ENCODE data around the gene GAMT.
A peak's percentile ranks its signal among the peaks of the same experiment; 100 is the strongest.

Gene GAMT

GRCh38 chr19:1357531-1358109 lies 43.7 kb downstream of the GAMT start:
- Histone ChIP-seq H3K4me1 (ENCODE audit: control insufficient read depth in 5 of 5, insufficient read depth in 5 of 5, low read length in 5 of 5) (peaks cover 11 to 55% (median 50%) of the 10 kb centered on the region in 5 donors), H3K9ac (ENCODE audit: low read length in 5 of 5) (no peak overlapping the region), H3K27ac (ENCODE audit: low read depth, low read length) (no peak overlapping the region), H3K9me3 (ENCODE audit: control insufficient read depth in 5 of 5, low read length in 5 of 5) (no peaks in the 10 kb centered on the region), H3K36me3 (ENCODE audit: control insufficient read depth in 5 of 5, insufficient read depth in 5 of 5, low read length in 5 of 5) (peaks cover 2 to 43% (median 36%) of the 10 kb centered on the region in 5 donors), H3K27me3 (ENCODE audit: control insufficient read depth in 5 of 5, insufficient read depth in 4 of 5, low read length in 5 of 5) (no peaks in the 10 kb centered on the region), H3K4me3 (ENCODE audit: low read depth in 1 of 5, low read length in 5 of 5) (no peak overlapping the region)

DNA sequence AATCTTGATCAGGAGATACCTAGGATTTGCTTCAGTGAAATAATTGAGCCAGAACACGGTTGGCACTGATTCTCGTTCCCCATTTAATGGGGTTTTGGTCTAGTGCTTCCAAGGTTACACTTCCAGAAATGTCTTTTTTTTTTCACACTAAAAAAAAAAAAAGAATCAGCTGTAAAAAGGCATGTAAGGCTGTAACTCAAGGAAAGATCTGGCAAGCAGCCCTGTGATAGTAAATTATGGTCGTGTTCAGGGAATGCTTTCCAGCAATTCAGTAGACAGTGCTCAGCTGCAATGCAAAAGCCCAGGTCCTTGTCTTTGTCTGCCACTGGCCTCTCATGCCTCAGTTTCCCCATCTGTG lies 44.9 kb downstream of the GAMT start:
- no peaks in the 10 kb centered on the region for H3K9me3 ChIP-seq (ENCODE audit: control insufficient read depth in 5 of 5, low read length in 5 of 5)
- H3K9ac ChIP-seq (ENCODE audit: low read length in 5 of 5), result peak overlapping the region in 1 of 5 donors; percentile 77

DNA sequence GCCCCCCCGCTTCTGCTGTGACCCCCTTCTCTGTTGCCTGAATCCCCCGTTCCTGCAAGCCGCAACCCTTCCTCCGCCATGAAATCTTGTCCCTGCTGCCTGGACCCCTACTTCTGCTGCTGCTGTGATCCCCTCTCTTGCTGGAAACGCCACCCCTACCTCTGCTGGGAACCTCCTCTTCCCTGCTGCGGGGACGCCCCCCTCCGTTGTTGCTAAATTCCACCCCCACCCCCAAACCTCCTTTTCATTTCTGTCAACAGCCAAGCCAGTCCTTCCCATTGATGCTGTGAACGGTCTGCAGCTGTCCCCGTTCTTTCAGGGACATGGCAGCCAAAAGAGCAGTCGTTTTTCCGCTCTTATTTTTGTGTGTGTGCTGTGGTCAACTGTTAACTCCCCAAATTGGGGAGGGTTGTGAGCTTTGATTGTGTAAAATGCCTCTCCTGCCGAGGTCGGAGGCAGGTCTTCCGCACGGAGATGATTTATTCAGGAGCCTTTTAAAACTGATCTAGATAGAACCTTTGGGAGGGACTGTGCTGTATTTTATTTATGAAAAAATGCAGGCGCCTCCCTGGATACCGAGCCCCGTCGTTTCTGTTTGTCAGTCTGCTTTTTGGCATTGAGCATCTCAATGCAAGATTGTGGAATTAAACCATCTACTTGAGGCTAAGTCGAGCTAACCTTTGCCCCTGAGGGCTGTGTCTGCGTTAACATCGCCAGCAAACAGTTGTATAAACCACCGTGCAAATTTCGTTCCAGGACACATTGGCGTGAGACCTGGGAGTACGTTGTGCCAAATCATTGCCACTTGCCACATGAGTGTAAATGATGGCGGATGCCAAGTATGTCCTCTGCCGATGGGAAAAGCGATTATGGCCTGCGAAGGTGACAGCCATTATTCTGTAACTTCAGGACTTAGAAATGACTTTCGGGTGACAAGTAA lies 45.5 kb downstream of the GAMT start:
- H3K27me3 ChIP-seq (ENCODE audit: control insufficient read depth in 5 of 5, insufficient read depth in 4 of 5, low read length in 5 of 5), result no peaks in the 10 kb centered on the region
- H3K4me1 ChIP-seq (ENCODE audit: control insufficient read depth in 5 of 5, insufficient read depth in 5 of 5, low read length in 5 of 5), result peaks cover 8 to 42% (median 36%) of the 10 kb centered on the region in 5 donors
- H3K9me3 ChIP-seq (ENCODE audit: control insufficient read depth in 5 of 5, low read length in 5 of 5), result no peaks in the 10 kb centered on the region
- peak overlapping the region; percentile 55 to 86 (median 77) for H3K9ac ChIP-seq (ENCODE audit: low read length in 5 of 5)
- H3K27ac ChIP-seq (ENCODE audit: low read depth, low read length), result peak overlapping the region; percentile 92
- peaks cover 2 to 34% (median 28%) of the 10 kb centered on the region in 5 donors for H3K36me3 ChIP-seq (ENCODE audit: control insufficient read depth in 5 of 5, insufficient read depth in 5 of 5, low read length in 5 of 5)
- peak overlapping the region; percentile 73 to 87 (median 82) for H3K4me3 ChIP-seq (ENCODE audit: low read depth in 1 of 5, low read length in 5 of 5)

More for the DNA sequence above, 44.9 kb downstream of the GAMT start:
- Histone ChIP-seq H3K36me3 (ENCODE audit: control insufficient read depth in 5 of 5, insufficient read depth in 5 of 5, low read length in 5 of 5) (peaks cover 2 to 34% (median 30%) of the 10 kb centered on the region in 5 donors), H3K27me3 (ENCODE audit: control insufficient read depth in 5 of 5, insufficient read depth in 4 of 5, low read length in 5 of 5) (no peaks in the 10 kb centered on the region), H3K4me3 (ENCODE audit: low read depth in 1 of 5, low read length in 5 of 5) (peak overlapping the region in 2 of 5 donors; percentile 73 to 82), H3K4me1 (ENCODE audit: control insufficient read depth in 5 of 5, insufficient read depth in 5 of 5, low read length in 5 of 5) (peaks cover 8 to 48% (median 42%) of the 10 kb centered on the region in 5 donors), H3K27ac (ENCODE audit: low read depth, low read length) (peak overlapping the region; percentile 92)

DNA sequence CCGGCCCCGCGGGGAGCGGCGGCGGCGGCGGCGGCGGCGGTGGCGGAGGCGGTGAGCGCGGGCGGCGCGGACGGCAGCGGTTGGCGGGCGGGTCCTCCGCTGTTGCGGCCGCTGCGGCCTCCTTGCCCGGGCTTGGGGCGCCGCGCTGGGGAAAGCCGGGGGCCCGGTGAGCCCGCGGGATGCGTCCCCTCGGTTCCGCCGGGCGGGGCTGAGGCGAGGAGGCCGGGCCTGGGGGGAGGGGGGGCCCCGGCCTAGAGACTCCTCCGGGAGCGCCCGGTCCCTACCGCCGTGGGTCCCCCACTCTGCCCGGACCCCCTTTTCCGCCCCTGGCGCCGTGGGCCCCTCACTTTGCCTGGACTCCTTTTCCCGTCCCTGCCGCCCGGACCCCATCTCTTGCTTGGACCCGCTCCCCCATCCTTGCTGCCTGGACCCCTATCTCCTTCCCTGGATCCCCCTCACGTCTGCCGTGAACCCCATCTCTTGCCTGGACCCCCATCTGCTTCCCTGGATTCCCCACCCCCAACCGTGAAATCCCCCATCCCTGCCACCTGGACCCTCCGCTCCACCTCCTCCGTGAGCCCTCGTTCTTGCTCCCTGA lies 46.3 kb downstream of the GAMT start:
- peaks cover 2 to 29% (median 21%) of the 10 kb centered on the region in 5 donors for H3K36me3 ChIP-seq (ENCODE audit: control insufficient read depth in 5 of 5, insufficient read depth in 5 of 5, low read length in 5 of 5)
- peaks cover 8 to 34% (median 28%) of the 10 kb centered on the region in 5 donors for H3K4me1 ChIP-seq (ENCODE audit: control insufficient read depth in 5 of 5, insufficient read depth in 5 of 5, low read length in 5 of 5)
- peak overlapping the region in 4 of 5 donors; percentile 55 to 86 (median 76) for H3K9ac ChIP-seq (ENCODE audit: low read length in 5 of 5)
- no peaks in the 10 kb centered on the region for H3K9me3 ChIP-seq (ENCODE audit: control insufficient read depth in 5 of 5, low read length in 5 of 5)
- peak overlapping the region; percentile 73 to 87 (median 82) for H3K4me3 ChIP-seq (ENCODE audit: low read depth in 1 of 5, low read length in 5 of 5)
- H3K27me3 ChIP-seq (ENCODE audit: control insufficient read depth in 5 of 5, insufficient read depth in 4 of 5, low read length in 5 of 5), result no peaks in the 10 kb centered on the region
- peak overlapping the region; percentile 92 for H3K27ac ChIP-seq (ENCODE audit: low read depth, low read length)

DNA sequence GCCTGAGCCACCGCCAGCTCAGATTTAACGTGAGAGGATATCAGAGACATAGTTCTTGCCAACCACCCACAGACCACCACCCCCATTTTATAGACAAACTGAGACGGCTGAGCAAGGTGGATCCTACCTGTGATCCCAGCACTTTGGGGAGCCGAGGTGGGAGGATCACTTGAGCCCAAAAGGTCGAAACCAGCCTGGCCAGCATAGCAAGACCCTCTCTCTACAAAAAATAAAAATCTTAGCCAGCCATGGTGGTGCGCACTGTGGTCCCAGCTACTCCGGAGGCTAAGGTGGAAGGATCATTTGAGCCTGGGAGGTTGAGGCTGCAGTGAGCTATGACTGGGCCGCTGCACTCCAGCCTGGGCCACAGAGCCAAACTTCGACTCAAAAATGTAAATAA lies 48.2 kb downstream of the GAMT start:
- peaks cover 2 to 13% (median 7%) of the 10 kb centered on the region in 5 donors for H3K36me3 ChIP-seq (ENCODE audit: control insufficient read depth in 5 of 5, insufficient read depth in 5 of 5, low read length in 5 of 5)
- peaks cover 8 to 26% (median 25%) of the 10 kb centered on the region in 5 donors for H3K4me1 ChIP-seq (ENCODE audit: control insufficient read depth in 5 of 5, insufficient read depth in 5 of 5, low read length in 5 of 5)
- H3K9ac ChIP-seq (ENCODE audit: low read length in 5 of 5), result no peak overlapping the region
- H3K27ac ChIP-seq (ENCODE audit: low read depth, low read length), result no peak overlapping the region
- no peaks in the 10 kb centered on the region for H3K9me3 ChIP-seq (ENCODE audit: control insufficient read depth in 5 of 5, low read length in 5 of 5)
- H3K4me3 ChIP-seq (ENCODE audit: low read depth in 1 of 5, low read length in 5 of 5), result no peak overlapping the region
- no peaks in the 10 kb centered on the region for H3K27me3 ChIP-seq (ENCODE audit: control insufficient read depth in 5 of 5, insufficient read depth in 4 of 5, low read length in 5 of 5)

GRCh38 chr19:1351381-1351851 lies 49.9 kb downstream of the GAMT start:
- Histone ChIP-seq H3K4me1 (ENCODE audit: control insufficient read depth in 5 of 5, insufficient read depth in 5 of 5, low read length in 5 of 5) (peaks cover 8 to 21% (median 20%) of the 10 kb centered on the region in 5 donors), H3K9me3 (ENCODE audit: control insufficient read depth in 5 of 5, low read length in 5 of 5) (no peaks in the 10 kb centered on the region), H3K36me3 (ENCODE audit: control insufficient read depth in 5 of 5, insufficient read depth in 5 of 5, low read length in 5 of 5) (no peaks in the 10 kb centered on the region)

DNA sequence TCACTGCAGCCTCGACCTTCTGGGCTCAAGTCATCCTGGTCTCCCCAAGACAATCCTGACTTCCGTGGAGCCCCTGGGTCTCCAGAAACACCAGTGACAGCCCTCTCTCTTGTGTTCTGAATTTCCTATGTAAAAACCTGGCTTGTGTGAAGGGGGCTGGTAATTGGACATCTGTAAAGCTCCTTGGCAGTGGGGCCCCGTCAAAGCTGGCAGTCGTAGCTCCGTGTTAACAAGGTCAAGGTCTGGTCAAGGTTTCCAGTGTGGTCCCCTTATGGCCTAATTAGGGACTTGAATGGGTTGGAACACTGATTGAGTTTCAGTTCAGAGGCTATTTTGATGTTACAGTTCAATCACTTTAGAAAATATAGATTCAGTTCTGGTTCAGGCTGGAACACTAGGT lies 50.5 kb downstream of the GAMT start:
- H3K9me3 ChIP-seq (ENCODE audit: control insufficient read depth in 5 of 5, low read length in 5 of 5), result no peaks in the 10 kb centered on the region
- H3K36me3 ChIP-seq (ENCODE audit: control insufficient read depth in 5 of 5, insufficient read depth in 5 of 5, low read length in 5 of 5), result no peaks in the 10 kb centered on the region
- H3K9ac ChIP-seq (ENCODE audit: low read length in 5 of 5), result no peak overlapping the region
- H3K4me3 ChIP-seq (ENCODE audit: low read depth in 1 of 5, low read length in 5 of 5), result no peak overlapping the region
- H3K27ac ChIP-seq (ENCODE audit: low read depth, low read length), result no peak overlapping the region
- H3K4me1 ChIP-seq (ENCODE audit: control insufficient read depth in 5 of 5, insufficient read depth in 5 of 5, low read length in 5 of 5), result peaks cover 4 to 16% (median 14%) of the 10 kb centered on the region in 5 donors
- H3K27me3 ChIP-seq (ENCODE audit: control insufficient read depth in 5 of 5, insufficient read depth in 4 of 5, low read length in 5 of 5), result no peaks in the 10 kb centered on the region

More at GRCh38 chr19:1351381-1351851, 49.9 kb downstream of the GAMT start:
- Histone ChIP-seq H3K27me3 (ENCODE audit: control insufficient read depth in 5 of 5, insufficient read depth in 4 of 5, low read length in 5 of 5) (no peaks in the 10 kb centered on the region), H3K9ac (ENCODE audit: low read length in 5 of 5) (no peak overlapping the region), H3K27ac (ENCODE audit: low read depth, low read length) (no peak overlapping the region), H3K4me3 (ENCODE audit: low read depth in 1 of 5, low read length in 5 of 5) (no peak overlapping the region)

GRCh38 chr19:1349211-1349610 lies 52.1 kb downstream of the GAMT start:
- Histone ChIP-seq H3K36me3 (ENCODE audit: control insufficient read depth in 5 of 5, insufficient read depth in 5 of 5, low read length in 5 of 5) (no peaks in the 10 kb centered on the region), H3K9ac (ENCODE audit: low read length in 5 of 5) (no peak overlapping the region), H3K4me1 (ENCODE audit: control insufficient read depth in 5 of 5, insufficient read depth in 5 of 5, low read length in 5 of 5) (peaks cover 0 to 5% (median 4%) of the 10 kb centered on the region in 5 donors), H3K4me3 (ENCODE audit: low read depth in 1 of 5, low read length in 5 of 5) (no peak overlapping the region), H3K27me3 (ENCODE audit: control insufficient read depth in 5 of 5, insufficient read depth in 4 of 5, low read length in 5 of 5) (no peaks in the 10 kb centered on the region), H3K27ac (ENCODE audit: low read depth, low read length) (no peak overlapping the region), H3K9me3 (ENCODE audit: control insufficient read depth in 5 of 5, low read length in 5 of 5) (no peaks in the 10 kb centered on the region)

All from subcutaneous abdominal adipose tissue (tissue), 5 donors.